Gastroesophageal sphincter (tissue), 3 donors: ENCODE data around the gene STK16.
"Not testable (repeated sequence)": the region's sequence is repeated elsewhere in the genome, so short reads cannot be mapped to it uniquely, and the experiment has no call there.

Source experiments
- EP300 ChIP-seq: sonication (generic); formaldehyde crosslinking; IDR thresholded peaks from one replicate; pipeline ENCODE4 v1.6.1; 2017; ENCODE audit warnings: antibody characterized with exemption, mild to moderate bottlenecking
- POLR2A ChIP-seq, 2 donors: fragments of 450-650 bp; IDR thresholded peaks; one replicate each; pipeline ENCODE4 v1.6.1; 2017; ENCODE audit warnings: antibody characterized with exemption in 2 of 2, mild to moderate bottlenecking in 2 of 2, moderate library complexity in 1 of 2
- POLR2AphosphoS5 ChIP-seq: sonication (generic); formaldehyde crosslinking; IDR thresholded peaks from one replicate; pipeline ENCODE4 v1.6.1; 2017; ENCODE audit warnings: antibody characterized with exemption
- TF ChIP-seq, protein P1 (sequence below), 4 experiments: fragments of 200-600 bp in 2 of 4; fragments of 450-650 bp in 2 of 4; sonication (generic) in 1 of 4; IDR thresholded peaks; one replicate each; pipeline ENCODE4 v1.5.1; 2017 to 2019; ENCODE audit warnings: antibody characterized with exemption in 4 of 4, mild to moderate bottlenecking in 2 of 4, moderate library complexity in 2 of 4

DNA sequence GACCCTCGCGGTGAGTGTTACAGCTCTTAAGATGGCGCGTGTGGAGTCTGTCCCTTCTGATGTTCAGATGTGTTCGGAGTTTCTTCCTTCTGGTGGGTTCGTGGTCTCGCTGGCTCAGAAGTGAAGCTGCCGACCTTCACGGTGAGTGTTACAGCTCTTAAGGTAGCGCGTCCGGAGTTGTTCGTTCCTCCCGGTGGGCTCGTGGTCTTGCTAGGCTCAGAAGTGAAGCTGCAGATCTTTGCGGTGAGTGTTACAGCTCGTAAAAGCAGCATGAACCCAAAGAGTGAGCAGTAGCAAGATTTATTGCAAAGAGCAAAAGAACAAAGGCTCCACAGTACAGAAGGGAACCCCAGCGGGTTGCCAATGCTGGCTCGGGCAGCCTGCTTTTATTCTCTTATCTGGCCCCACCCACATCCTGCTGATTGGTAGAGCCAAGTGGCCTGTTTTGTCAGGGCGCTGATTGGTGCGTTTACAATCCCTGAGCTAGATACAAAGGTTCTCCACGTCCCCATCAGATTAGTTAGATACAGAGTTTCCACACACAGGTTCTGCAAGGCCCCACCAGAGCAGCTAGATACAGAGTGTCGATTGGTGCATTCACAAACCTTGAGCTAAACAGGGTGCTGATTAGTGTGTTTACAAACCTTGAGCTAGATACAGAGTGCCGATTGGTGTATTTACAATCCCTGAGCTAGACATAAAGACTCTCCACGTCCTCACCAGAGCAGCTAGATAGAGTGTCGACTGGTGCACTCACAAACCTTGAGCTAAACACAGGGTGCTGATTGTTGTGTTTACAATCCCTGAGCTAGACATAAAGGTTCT, 44.6 kb upstream of the STK16 start:
- TF ChIP-seq, protein P1, sequence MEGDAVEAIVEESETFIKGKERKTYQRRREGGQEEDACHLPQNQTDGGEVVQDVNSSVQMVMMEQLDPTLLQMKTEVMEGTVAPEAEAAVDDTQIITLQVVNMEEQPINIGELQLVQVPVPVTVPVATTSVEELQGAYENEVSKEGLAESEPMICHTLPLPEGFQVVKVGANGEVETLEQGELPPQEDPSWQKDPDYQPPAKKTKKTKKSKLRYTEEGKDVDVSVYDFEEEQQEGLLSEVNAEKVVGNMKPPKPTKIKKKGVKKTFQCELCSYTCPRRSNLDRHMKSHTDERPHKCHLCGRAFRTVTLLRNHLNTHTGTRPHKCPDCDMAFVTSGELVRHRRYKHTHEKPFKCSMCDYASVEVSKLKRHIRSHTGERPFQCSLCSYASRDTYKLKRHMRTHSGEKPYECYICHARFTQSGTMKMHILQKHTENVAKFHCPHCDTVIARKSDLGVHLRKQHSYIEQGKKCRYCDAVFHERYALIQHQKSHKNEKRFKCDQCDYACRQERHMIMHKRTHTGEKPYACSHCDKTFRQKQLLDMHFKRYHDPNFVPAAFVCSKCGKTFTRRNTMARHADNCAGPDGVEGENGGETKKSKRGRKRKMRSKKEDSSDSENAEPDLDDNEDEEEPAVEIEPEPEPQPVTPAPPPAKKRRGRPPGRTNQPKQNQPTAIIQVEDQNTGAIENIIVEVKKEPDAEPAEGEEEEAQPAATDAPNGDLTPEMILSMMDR (IDR thresholded peaks at IDR 0.05), result not testable (repeated sequence)
- TF ChIP-seq POLR2A (IDR thresholded peaks at IDR 0.05); POLR2AphosphoS5; EP300: not testable (repeated sequence)
